Activated CD4-positive, alpha-beta T cell treated with anti-CD3 and anti-CD28 coated beads for 36 hours (primary cell): Measurements from ENCODE around the gene LEFTY2. TPM values are rescaled to one million over a fixed set of nuclear protein-coding genes. Genes with fewer than 3 reads are reported as not detected.

ENCODE experiments used
- ATAC-seq: fragments of 200-7000 bp; cut with Tn5 transposase; one replicate; pipeline ENCODE4 v1.10.0; 2021; ENCODE audit warnings: mild to moderate bottlenecking, moderate library complexity
- CTCF ChIA-PET: fragments of 350-600 bp; sonication (Branson Sonifier 250); formaldehyde crosslinking; loops from one replicate; lab custom pipeline; 2021; ENCODE audit warnings: antibody characterized with exemption; lab: Charles Lee
- POLR2A ChIA-PET: fragments of 350-600 bp; sonication (Branson Sonifier 250); formaldehyde crosslinking; loops from one replicate; lab custom pipeline; 2021; ENCODE audit warnings: antibody characterized with exemption, inconsistent platforms; lab: Charles Lee
- DNase-seq: peaks from one replicate; pipeline ENCODE4 v3.0.0-alpha.2; 2020
- H3K27ac Mint-ChIP-seq: one replicate; pipeline ENCODE4 v1.8.0; 2021; ENCODE audit warnings: mixed read lengths
- H3K27me3 Mint-ChIP-seq: one replicate; pipeline ENCODE4 v1.8.0; 2021; ENCODE audit warnings: mixed read lengths
- H3K36me3 Mint-ChIP-seq: one replicate; pipeline ENCODE4 v1.8.0; 2021; ENCODE audit warnings: low read depth, mixed read lengths
- H3K4me1 Mint-ChIP-seq: one replicate; pipeline ENCODE4 v1.8.0; 2021; ENCODE audit warnings: mixed read lengths
- H3K4me3 Mint-ChIP-seq: one replicate; pipeline ENCODE4 v1.8.0; 2021; ENCODE audit warnings: mild to moderate bottlenecking, moderate library complexity, mixed read lengths
- H3K9me3 Mint-ChIP-seq: one replicate; pipeline ENCODE4 v1.8.0; 2021; ENCODE audit warnings: low read depth, mixed read lengths
- intact Hi-C, 2 experiments: fragments of 100-400 bp; cut with DNase I in 1 of 2; cut with micrococcal nuclease in 1 of 2; formaldehyde crosslinking; loops; one replicate each; pipeline versions ENCODE4 v1.14.2 to v1.15.1; 2022 to 2024; cut with DNase I, micrococcal nuclease
- total RNA-seq, 2 experiments: library from RNA; stranded (reverse); gene quantifications; one replicate each; pipeline ENCODE4 v1.2.3, GENCODE V29; 2021

Gene LEFTY2
- total RNA-seq, 2 experiments from 2014 or later = not detected

GRCh38 chr1:225915538-225915991, 25.5 kb downstream of the LEFTY2 start:
- ChIA-PET POLR2A (no interaction called here), CTCF (interaction anchor here (0.6 to 1.0 kb wide), 3 partner anchors 49 to 439 kb away, joined by 3 to 4 read pairs (median 3); partner anchors contain the start of gene SRP9)
- H3K27ac Mint-ChIP-seq = no peak overlapping the region
- H3K27me3 Mint-ChIP-seq = no peaks in the 10 kb centered on the region
- DNase-seq (no peak), ATAC-seq (no peak)
- H3K4me1 Mint-ChIP-seq = peaks cover 26% of the 10 kb centered on the region
- H3K9me3 Mint-ChIP-seq = no peaks in the 10 kb centered on the region
- intact Hi-C loops = no loop called here
- no peak overlapping the region for H3K4me3 Mint-ChIP-seq
- H3K36me3 Mint-ChIP-seq = peaks cover 32% of the 10 kb centered on the region

- DNase-seq (no peak), ATAC-seq (no peak)
- peaks cover 27% of the 10 kb centered on the region for H3K36me3 Mint-ChIP-seq
- no peak overlapping the region for H3K4me3 Mint-ChIP-seq
- no peaks in the 10 kb centered on the region for H3K27me3 Mint-ChIP-seq
- intact Hi-C loops = loop anchor here in 1 of 2 experiments (5.0 kb wide), 3 partner anchors 38 to 138 kb away; partner anchors contain the start of gene SRP9
- H3K9me3 Mint-ChIP-seq = no peaks in the 10 kb centered on the region
- H3K4me1 Mint-ChIP-seq = peaks cover 26% of the 10 kb centered on the region
- ChIA-PET POLR2A (no interaction called here), CTCF (interaction anchor here (0.6 to 0.7 kb wide), 3 partner anchors 138 to 438 kb away, joined by 3 to 4 read pairs (median 3); no protein-coding TSS in a partner anchor)
- H3K27ac Mint-ChIP-seq = no peak overlapping the region
Observed at GRCh38 chr1:225914947-225915346, 26.1 kb downstream of the LEFTY2 start.

GRCh38 chr1:225914391-225914790, 26.6 kb downstream of the LEFTY2 start:
- ChIA-PET CTCF (interaction anchor here (0.6 to 0.7 kb wide), 3 partner anchors 80 to 285 kb away, joined by 3 to 4 read pairs (median 3); no protein-coding TSS in a partner anchor), POLR2A (no interaction called here)
- no peaks in the 10 kb centered on the region for H3K9me3 Mint-ChIP-seq
- no peak overlapping the region for H3K27ac Mint-ChIP-seq
- no peak for DNase-seq
- no peak overlapping the region for H3K4me3 Mint-ChIP-seq
- ATAC-seq = no peak
- peaks cover 26% of the 10 kb centered on the region for H3K4me1 Mint-ChIP-seq
- no peaks in the 10 kb centered on the region for H3K27me3 Mint-ChIP-seq
- intact Hi-C loops = loop anchor here in 1 of 2 experiments (5.0 kb wide), 3 partner anchors 37 to 137 kb away; partner anchors contain the start of gene SRP9
- H3K36me3 Mint-ChIP-seq = peaks cover 23% of the 10 kb centered on the region

- Mint-ChIP-seq H3K9me3 (no peaks in the 10 kb centered on the region), H3K27ac (no peak overlapping the region), H3K27me3 (no peaks in the 10 kb centered on the region), H3K4me3 (no peak overlapping the region), H3K4me1 (peaks cover 18% of the 10 kb centered on the region), H3K36me3 (no peaks in the 10 kb centered on the region)
- ChIA-PET POLR2A (interaction anchor here (1.4 kb wide), 1 partner anchor 29 kb away, joined by 4 read pairs; the partner anchor contains the start of gene TMEM63A), CTCF (interaction anchor here (0.6 to 1.8 kb wide), 23 partner anchors 9 to 441 kb away, joined by 3 to 14 read pairs (median 4); partner anchors contain the start of genes PYCR2, SRP9 and TMEM63A)
- DNase-seq = peak; percentile 85
- intact Hi-C loops = loop anchor here (1.0 to 5.0 kb wide), 10 partner anchors 14 to 437 kb away; partner anchors contain the start of genes SRP9 (in 2 of the 2) and ENAH (in 1 of the 2)
- ATAC-seq = peak; percentile 92
Observed at GRCh38 chr1:225911191-225912130, 29.6 kb downstream of the LEFTY2 start.

GRCh38 chr1:225909477-225909876, 31.5 kb downstream of the LEFTY2 start:
- Mint-ChIP-seq H3K4me1 (peaks cover 24% of the 10 kb centered on the region), H3K9me3 (no peaks in the 10 kb centered on the region), H3K27me3 (no peaks in the 10 kb centered on the region), H3K36me3 (no peaks in the 10 kb centered on the region), H3K4me3 (no peak overlapping the region), H3K27ac (peak overlapping the region; percentile 19)
- ChIA-PET CTCF (interaction anchor here (0.8 to 2.5 kb wide), 6 partner anchors 12 to 431 kb away, joined by 3 to 9 read pairs (median 3); partner anchors contain the start of gene SRP9), POLR2A (no interaction called here)
- DNase-seq (no peak), ATAC-seq (no peak)
- intact Hi-C loops = no loop called here

- Mint-ChIP-seq H3K27me3 (no peaks in the 10 kb centered on the region), H3K4me1 (peaks cover 24% of the 10 kb centered on the region), H3K9me3 (no peaks in the 10 kb centered on the region), H3K27ac (no peak overlapping the region), H3K36me3 (no peaks in the 10 kb centered on the region), H3K4me3 (no peak overlapping the region)
- DNase-seq (no peak), ATAC-seq (no peak)
- CTCF ChIA-PET = interaction anchor here (0.9 to 2.5 kb wide), 5 partner anchors 12 to 428 kb away, joined by 3 to 9 read pairs (median 3); partner anchors contain the start of genes SRP9 and TMEM63A
- intact Hi-C loops = no loop called here
- POLR2A ChIA-PET = no interaction called here
Observed at GRCh38 chr1:225908773-225909172, 32.2 kb downstream of the LEFTY2 start.

GRCh38 chr1:225908013-225908640, 32.9 kb downstream of the LEFTY2 start:
- Mint-ChIP-seq H3K4me3 (no peak overlapping the region), H3K36me3 (no peaks in the 10 kb centered on the region)
- ATAC-seq = no peak

GRCh38 chr1:225907341-225907740, 33.7 kb downstream of the LEFTY2 start:
- ATAC-seq (no peak), DNase-seq (no peak)
- Mint-ChIP-seq H3K36me3 (no peaks in the 10 kb centered on the region), H3K4me1 (peaks cover 24% of the 10 kb centered on the region), H3K4me3 (no peak overlapping the region), H3K27me3 (no peaks in the 10 kb centered on the region), H3K27ac (no peak overlapping the region), H3K9me3 (no peaks in the 10 kb centered on the region)
- POLR2A ChIA-PET = interaction anchor here (0.8 kb wide), 1 partner anchor 128 kb away, joined by 3 read pairs; no protein-coding TSS in a partner anchor
- CTCF ChIA-PET = interaction anchor here (0.6 to 2.5 kb wide), 2 partner anchors 69 to 130 kb away, joined by 4 to 9 read pairs; partner anchors contain the start of gene SRP9
- intact Hi-C loops = no loop called here

More at GRCh38 chr1:225908013-225908640, 32.9 kb downstream of the LEFTY2 start:
- H3K9me3 Mint-ChIP-seq = no peaks in the 10 kb centered on the region
- H3K27ac Mint-ChIP-seq = no peak overlapping the region
- POLR2A ChIA-PET = no interaction called here
- CTCF ChIA-PET = interaction anchor here (0.6 to 2.5 kb wide), 5 partner anchors 11 to 427 kb away, joined by 3 to 9 read pairs (median 4); partner anchors contain the start of genes SRP9 and TMEM63A
- DNase-seq = no peak
- no peaks in the 10 kb centered on the region for H3K27me3 Mint-ChIP-seq
- intact Hi-C loops = no loop called here
- H3K4me1 Mint-ChIP-seq = peaks cover 24% of the 10 kb centered on the region

- ATAC-seq = no peak
- Mint-ChIP-seq H3K27ac (no peak overlapping the region), H3K9me3 (no peaks in the 10 kb centered on the region), H3K27me3 (no peaks in the 10 kb centered on the region), H3K4me1 (peaks cover 22% of the 10 kb centered on the region), H3K4me3 (no peak overlapping the region), H3K36me3 (no peaks in the 10 kb centered on the region)
- ChIA-PET CTCF (interaction anchor here (0.8 to 1.1 kb wide), 2 partner anchors 8 to 29 kb away, joined by 3 read pairs; no protein-coding TSS in a partner anchor), POLR2A (no interaction called here)
- intact Hi-C loops = no loop called here
- no peak for DNase-seq
Observed at GRCh38 chr1:225906467-225906866, 34.6 kb downstream of the LEFTY2 start.

GRCh38 chr1:225903623-225904022, 37.4 kb downstream of the LEFTY2 start:
- Mint-ChIP-seq H3K4me1 (peaks cover 17% of the 10 kb centered on the region), H3K27me3 (no peaks in the 10 kb centered on the region), H3K27ac (no peak overlapping the region), H3K4me3 (no peak overlapping the region), H3K36me3 (no peaks in the 10 kb centered on the region), H3K9me3 (no peaks in the 10 kb centered on the region)
- ChIA-PET CTCF (interaction anchor here (0.6 kb wide), 1 partner anchor 72 kb away, joined by 3 read pairs; no protein-coding TSS in a partner anchor), POLR2A (no interaction called here)
- no peak for ATAC-seq
- DNase-seq = no peak
- intact Hi-C loops = no loop called here
